Kidney epithelial cell (primary cell): ENCODE measurements around the gene PRSS50. TPM values are rescaled to one million over a fixed set of nuclear protein-coding genes. Genes with fewer than 3 reads are reported as not detected.

Source experiments
- DNase-seq: peaks from one replicate; pipeline ENCODE4 v3.0.0-alpha.2; 2010; ENCODE audit warnings: low read depth
- H3K27me3 ChIP-seq: 2 replicates; pipeline ENCODE4 v1.6.0; 2011; ENCODE audit warnings: low read length; ENCODE audit not compliant: control insufficient read depth, insufficient read depth
- H3K36me3 ChIP-seq: 2 replicates; pipeline ENCODE4 v1.5.1; 2011; ENCODE audit warnings: low read length; ENCODE audit not compliant: control insufficient read depth, insufficient read depth
- H3K4me3 ChIP-seq: 2 replicates; pipeline ENCODE4 v1.5.1; 2011; ENCODE audit warnings: low read depth, mild to moderate bottlenecking, control low read depth, low read length
- total RNA-seq: library from RNA; depleted of rRNA; stranded (reverse); fragments of >200 nt; gene quantifications from 2 replicates; pipeline ENCODE4 v1.2.3, GENCODE V29; 2015
- TF ChIP-seq, protein P1 (sequence below): IDR thresholded peaks from 2 replicates; pipeline ENCODE4 v1.5.1; 2011; ENCODE audit warnings: mild to moderate bottlenecking, moderate library complexity, low read length, control low read depth, inconsistent platforms; ENCODE audit not compliant: insufficient read depth, poor library complexity, severe bottlenecking

Gene PRSS50
- total RNA-seq, 1 donor from 2014 or later: 0.29 TPM

DNA sequence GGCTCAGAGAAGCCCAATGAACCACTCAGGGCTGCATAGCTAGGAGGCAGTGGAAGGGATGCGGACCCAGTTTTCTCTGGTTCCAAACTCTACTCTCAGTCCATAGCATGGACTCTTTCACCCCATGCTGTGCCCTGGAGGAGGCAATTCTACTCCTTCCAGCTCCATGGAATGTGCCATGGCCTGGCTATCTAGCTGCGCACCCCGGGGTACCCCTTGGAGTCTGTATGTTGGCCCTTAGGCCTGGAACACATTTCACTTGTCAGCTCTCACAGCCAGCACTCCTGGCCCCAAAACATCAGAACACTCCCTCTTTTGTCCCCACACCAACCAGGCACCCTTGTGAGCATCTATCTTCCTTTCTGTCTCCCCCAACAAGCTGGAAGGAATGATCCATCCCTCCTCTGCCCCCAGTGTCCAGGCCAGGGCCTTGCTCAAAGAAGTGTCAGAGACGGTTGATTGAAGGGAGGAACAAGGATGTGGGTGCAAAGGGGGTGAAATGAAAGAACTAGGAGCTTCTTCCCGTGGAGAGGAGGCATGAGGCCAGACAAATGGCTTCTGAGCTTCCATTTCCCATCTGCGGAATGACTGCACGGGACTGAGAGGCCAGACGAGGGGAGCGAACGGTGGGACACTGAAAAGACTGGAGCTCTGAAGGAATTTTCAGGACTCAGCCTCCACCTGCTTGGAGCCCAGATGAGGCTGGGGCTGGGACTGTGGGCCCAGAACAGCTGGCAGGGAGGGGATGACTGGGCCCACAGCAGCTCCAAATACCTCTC lies 2.8 kb downstream of the PRSS50 start:
- TF ChIP-seq, protein P1, sequence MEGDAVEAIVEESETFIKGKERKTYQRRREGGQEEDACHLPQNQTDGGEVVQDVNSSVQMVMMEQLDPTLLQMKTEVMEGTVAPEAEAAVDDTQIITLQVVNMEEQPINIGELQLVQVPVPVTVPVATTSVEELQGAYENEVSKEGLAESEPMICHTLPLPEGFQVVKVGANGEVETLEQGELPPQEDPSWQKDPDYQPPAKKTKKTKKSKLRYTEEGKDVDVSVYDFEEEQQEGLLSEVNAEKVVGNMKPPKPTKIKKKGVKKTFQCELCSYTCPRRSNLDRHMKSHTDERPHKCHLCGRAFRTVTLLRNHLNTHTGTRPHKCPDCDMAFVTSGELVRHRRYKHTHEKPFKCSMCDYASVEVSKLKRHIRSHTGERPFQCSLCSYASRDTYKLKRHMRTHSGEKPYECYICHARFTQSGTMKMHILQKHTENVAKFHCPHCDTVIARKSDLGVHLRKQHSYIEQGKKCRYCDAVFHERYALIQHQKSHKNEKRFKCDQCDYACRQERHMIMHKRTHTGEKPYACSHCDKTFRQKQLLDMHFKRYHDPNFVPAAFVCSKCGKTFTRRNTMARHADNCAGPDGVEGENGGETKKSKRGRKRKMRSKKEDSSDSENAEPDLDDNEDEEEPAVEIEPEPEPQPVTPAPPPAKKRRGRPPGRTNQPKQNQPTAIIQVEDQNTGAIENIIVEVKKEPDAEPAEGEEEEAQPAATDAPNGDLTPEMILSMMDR: no peak

DNA sequence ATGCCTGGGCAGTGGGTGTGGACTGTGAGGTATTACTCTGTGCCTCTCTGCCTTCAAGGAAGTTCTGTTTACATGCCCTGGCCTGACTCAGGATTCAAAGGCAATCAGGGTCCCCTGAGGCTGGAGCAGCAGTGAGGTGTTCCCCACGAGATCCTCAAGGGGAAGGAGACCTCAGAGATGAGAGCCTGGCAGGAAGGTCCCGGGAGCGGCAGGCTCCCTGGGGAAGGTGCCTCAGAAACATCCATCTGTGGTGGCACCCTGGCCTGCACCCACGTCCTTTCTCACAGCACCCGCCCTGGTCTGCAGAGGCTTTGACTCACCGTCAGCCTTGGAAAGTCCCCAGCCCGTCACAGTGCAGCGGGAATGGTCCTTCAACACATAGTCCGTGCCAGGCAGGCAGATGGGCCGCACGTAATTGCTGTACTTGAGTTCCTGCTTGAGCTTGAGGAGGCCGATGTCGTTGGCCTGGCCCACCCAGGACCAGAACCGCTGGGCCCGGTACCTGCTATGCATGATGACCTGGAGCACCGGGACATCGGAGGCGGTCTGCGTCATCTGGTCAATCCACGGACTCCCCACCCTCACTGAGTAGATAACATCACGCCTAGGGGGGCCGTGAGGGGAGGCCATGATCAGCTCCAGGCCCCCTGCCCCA lies 3.6 kb downstream of the PRSS50 start:
- peaks cover 16% of the 10 kb centered on the region for H3K27me3 ChIP-seq
- DNase-seq: no peak
- TF ChIP-seq, protein P1: no peak
- H3K36me3 ChIP-seq: no peaks in the 10 kb centered on the region
- no peak overlapping the region for H3K4me3 ChIP-seq

More for the DNA sequence above, 2.8 kb downstream of the PRSS50 start:
- Histone ChIP-seq H3K27me3 (peaks cover 21% of the 10 kb centered on the region), H3K36me3 (no peaks in the 10 kb centered on the region), H3K4me3 (no peak overlapping the region)
- no peak for DNase-seq

DNA sequence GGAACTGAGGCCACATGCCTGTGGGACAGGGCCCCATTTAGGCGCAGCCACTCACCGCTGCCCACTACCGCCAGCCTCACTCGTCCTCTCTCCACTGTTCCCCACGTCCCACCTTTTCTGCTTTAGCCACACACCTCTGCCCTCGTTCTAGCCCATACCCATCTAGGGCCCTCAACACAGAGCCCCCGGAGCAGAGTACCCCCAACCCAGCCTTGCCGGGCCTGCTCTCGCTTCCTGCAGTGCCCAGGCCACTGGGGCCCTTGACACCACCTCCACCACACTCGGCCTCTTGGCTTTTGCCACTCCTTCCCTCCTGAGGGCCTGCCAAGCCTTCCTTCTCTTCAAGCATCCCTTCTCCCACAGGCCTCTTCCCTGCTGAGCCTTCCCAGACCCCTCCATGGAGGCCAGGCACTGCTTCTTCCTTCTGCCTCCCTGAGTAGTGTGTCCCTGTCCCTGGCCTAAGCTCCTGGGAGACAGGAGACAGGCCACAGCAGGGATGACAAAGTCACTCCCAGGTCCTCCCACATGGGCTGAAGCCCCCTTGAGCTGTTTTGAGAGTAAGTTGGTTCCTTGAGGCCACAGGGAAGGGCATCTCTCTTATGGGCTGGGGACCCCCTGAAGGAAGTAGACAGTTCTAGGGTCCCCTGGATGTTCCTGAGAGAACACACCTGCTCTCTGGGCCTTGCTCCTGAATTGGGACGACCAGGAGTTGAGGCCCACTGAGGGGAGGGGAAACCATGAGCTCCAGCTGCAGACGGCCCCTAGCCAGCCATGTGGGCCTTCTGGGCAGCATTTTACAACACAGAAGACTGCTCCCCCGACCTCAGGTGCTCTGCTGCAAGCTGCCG lies 4.4 kb downstream of the PRSS50 start:
- TF ChIP-seq, protein P1: no peak
- H3K36me3 ChIP-seq: no peaks in the 10 kb centered on the region
- H3K4me3 ChIP-seq: no peak overlapping the region
- DNase-seq: no peak
- peaks cover 13% of the 10 kb centered on the region for H3K27me3 ChIP-seq

DNA sequence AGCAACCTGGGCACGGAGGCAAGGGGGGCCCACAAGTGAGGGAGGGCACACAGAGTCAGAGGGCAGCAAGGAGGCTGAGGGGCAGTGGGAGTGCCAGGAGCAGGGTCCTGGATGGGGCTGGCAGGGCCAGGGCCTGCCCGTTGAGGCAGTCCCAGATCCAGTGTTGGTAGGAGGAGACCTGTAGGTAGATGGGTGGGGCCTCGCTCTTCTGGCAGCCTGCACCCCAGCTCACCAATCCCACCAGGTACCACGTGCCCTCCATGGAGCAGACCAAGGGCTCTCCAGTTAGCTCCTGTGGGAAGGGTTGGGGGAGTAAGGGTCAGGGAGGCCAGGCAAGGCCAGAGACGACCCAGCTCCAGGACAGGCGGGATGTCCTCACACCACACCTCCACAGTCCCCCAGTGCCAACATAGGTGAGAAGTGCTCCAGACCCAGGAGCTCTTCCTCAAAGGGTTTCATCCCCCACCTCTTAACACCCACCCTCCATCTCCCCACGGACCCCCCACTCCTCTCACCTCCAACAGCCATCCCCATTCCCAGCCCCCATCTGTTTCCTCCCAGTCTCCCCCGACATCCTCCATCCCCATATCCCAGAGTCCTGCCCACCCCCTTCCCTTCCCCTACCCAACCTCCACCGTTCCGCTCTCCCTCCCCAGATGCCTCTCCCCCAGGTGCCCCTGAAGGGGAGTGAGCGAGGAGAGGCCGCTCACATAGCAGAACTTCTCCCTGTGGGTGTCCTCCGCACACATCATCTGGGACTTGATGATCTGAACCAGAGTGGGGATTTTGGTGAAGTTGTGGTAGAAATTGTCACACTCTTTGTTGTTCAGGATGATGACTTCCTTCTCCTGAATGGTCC lies 5.2 kb downstream of the PRSS50 start:
- Histone ChIP-seq H3K4me3 (no peak overlapping the region), H3K36me3 (no peaks in the 10 kb centered on the region), H3K27me3 (peaks cover 6% of the 10 kb centered on the region)
- TF ChIP-seq, protein P1: no peak
- no peak for DNase-seq

DNA sequence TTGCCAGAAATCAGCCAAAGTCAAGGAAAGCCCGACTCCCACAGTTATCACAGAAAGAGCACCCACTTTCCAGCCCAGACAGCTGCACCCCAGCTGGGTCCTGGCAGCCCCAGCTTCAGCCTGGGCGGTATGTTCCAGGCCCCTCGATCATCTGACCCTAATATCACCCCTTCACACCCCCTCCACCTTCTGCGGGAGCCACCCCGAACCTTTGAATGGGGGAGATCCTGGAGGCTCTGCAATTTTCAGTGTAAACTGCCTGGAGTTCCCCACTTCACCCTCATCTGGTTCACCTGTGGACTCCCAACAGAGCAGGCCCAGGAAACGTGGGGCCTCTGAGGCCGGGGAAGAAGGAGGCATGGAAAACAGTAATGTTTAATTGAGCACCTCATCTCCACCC lies 5.9 kb downstream of the PRSS50 start:
- no peak overlapping the region for H3K4me3 ChIP-seq
- TF ChIP-seq, protein P1: no peak
- no peak for DNase-seq
- no peaks in the 10 kb centered on the region for H3K36me3 ChIP-seq
- peaks cover 6% of the 10 kb centered on the region for H3K27me3 ChIP-seq
